GM10847 (cell line): ENCODE results near the gene XAB2.

Experiments
- POLR2A ChIP-seq: IDR thresholded peaks from 2 replicates; pipeline ENCODE4 v1.6.1; 2011; ENCODE audit not compliant: insufficient read length; ENCODE audit errors: extremely low read depth

XAB2 gene

GRCh38 chr19:7623725-7624603 is 5.4 kb downstream of the XAB2 start:
- TF ChIP-seq POLR2A = no peak

GRCh38 chr19:7622933-7623685 is 6.2 kb downstream of the XAB2 start:
- TF ChIP-seq POLR2A = no peak

- no peak for TF ChIP-seq POLR2A
Measured at GRCh38 chr19:7620442-7621412, 8.6 kb downstream of the XAB2 start.

- TF ChIP-seq POLR2A = no peak
Measured at GRCh38 chr19:7619671-7620441, 9.5 kb downstream of the XAB2 start.

GRCh38 chr19:7618771-7619510 is 10.4 kb downstream of the XAB2 start:
- TF ChIP-seq POLR2A = no peak

- no peak for TF ChIP-seq POLR2A
Measured at GRCh38 chr19:7618348-7618747, 11.0 kb downstream of the XAB2 start.

GRCh38 chr19:7617735-7618134 is 11.6 kb downstream of the XAB2 start:
- TF ChIP-seq POLR2A = no peak

GRCh38 chr19:7617172-7617571 is 12.2 kb downstream of the XAB2 start:
- no peak for TF ChIP-seq POLR2A

- TF ChIP-seq POLR2A = no peak
Measured at GRCh38 chr19:7614859-7615741, 14.2 kb downstream of the XAB2 start.

- no peak for TF ChIP-seq POLR2A
Measured at GRCh38 chr19:7612282-7613274, 16.8 kb downstream of the XAB2 start.

- TF ChIP-seq POLR2A = no peak
Measured at GRCh38 chr19:7611541-7612279, 17.6 kb downstream of the XAB2 start.
